Activated naive CD4-positive, alpha-beta T cell treated with anti-CD3 and anti-CD28 coated beads, Interleukin-2, amount 50 U/mL, for 16 hours (primary cell): ENCODE data around the gene TRIP12.
"Not testable (repeated sequence)": the region's sequence is repeated elsewhere in the genome, so short reads cannot be mapped to it uniquely, and the experiment has no call there.

Source experiments
- DNase-seq: peaks from one replicate; pipeline ENCODE4 v3.0.0-alpha.2; 2020

The TRIP12 gene

GRCh38 chr2:229752970-229753729 lies 168.7 kb downstream of the TRIP12 start:
- DNase-seq = no peak

GRCh38 chr2:229749779-229750178 lies 172.0 kb downstream of the TRIP12 start:
- no peak for DNase-seq

GRCh38 chr2:229748950-229749349 lies 172.9 kb downstream of the TRIP12 start:
- no peak for DNase-seq

DNA sequence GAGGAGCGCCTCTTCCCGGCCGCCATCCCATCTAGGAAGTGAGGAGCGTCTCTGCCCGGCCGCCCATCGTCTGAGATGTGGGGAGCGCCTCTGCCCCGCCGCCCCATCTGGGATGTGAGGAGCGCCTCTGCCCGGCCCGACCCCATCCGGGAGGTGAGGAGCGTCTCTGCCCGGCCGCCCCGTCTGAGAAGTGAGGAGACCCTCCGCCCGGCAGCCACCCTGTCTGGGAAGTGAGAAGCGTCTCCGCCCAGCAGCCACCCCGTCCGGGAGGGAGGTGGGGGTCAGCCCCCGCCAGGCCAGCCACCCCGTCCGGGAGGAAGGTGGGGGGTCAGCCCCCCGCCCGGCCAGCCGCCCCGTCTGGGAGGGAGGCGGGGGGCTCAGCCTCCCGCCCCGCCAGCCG lies 179.1 kb downstream of the TRIP12 start:
- DNase-seq = not testable (repeated sequence)

- no peak for DNase-seq
These were observed 181.5 kb downstream of the TRIP12 start for GRCh38 chr2:229740279-229740678.

DNA sequence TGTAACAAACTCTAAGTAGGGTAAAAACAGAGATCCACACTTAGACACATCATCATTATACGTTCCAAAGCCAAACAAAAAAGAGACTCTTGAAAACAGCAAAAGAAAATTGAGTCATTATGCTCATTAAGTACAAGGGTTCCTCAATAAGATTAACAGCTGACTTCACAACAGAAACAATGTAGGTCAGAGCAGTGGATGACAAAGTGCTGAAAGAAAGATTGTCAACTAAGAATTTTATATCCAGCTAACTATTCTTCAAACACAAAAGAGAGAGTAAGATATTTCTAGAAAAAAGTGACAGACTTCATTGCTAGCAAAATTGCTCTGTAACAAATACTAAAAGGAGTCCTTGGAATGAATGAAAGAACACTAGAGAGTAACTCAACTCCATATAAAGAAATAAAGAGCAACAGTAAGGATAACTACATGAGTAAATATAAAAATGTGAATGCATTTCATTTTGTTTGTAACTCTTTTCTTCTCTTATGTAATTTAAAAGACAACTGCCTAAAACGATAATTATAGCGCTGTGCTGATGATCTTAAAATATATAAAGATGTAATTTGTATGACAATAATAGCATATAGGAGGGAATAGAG lies 183.7 kb downstream of the TRIP12 start:
- DNase-seq = no peak

DNA sequence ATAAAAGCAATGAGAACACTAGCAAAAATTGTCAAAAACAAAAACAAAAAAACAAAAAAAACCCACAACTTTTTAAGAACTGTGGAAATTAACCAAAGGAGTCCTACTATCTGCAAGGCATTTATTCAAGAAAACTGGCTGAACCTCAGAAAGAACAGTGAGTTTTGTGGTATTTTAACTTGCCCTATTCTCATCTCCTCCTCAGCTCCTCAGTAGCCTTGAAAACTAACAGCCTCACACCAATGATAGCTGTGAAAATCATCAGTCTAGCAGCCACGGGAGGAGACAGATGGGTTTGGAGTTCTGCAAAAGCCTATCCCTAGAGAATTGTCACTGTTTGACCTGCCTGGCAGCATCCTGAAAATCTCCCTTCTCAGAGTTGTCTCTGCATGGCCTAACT lies 187.4 kb downstream of the TRIP12 start:
- no peak for DNase-seq

- DNase-seq = no peak
These were observed 188.1 kb downstream of the TRIP12 start for GRCh38 chr2:229733611-229734245.

DNA sequence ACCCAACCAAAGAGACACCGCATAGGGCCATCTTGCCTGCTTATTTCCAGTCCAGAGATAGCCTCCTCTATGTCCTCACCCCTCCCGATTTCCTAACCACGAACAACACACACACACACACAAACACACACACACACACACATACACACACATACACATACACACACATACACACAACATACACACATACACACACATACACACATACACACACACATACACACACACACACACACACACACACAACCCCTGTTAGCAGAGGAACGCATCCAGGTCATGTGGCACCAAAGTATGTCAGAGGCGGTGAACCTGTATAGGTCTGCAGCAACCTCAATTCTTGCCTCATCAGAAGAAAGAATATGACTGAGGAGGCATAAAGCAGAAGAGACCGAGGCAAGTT lies 188.9 kb downstream of the TRIP12 start:
- DNase-seq = no peak

GRCh38 chr2:229731916-229732315 lies 189.9 kb downstream of the TRIP12 start:
- no peak for DNase-seq

GRCh38 chr2:229731363-229731762 lies 190.4 kb downstream of the TRIP12 start:
- DNase-seq = no peak

DNA sequence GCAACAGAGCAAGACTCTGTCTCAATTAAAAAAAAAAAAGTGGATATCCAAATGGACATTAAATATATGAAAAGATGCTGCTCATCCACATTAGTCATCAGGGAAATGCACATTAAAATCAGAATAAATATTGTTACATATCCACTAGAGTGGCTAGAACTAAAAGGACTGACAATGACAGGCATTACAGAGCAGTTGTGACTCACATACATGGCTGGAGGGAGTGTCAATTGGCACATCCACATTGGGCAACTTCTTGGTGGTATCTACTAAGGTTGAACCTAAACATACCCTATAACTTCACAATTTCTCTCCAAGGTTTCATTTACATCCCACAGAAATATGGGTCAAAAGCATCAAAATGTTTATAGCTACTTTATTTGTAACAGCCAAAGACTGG lies 193.4 kb downstream of the TRIP12 start:
- DNase-seq = no peak

DNA sequence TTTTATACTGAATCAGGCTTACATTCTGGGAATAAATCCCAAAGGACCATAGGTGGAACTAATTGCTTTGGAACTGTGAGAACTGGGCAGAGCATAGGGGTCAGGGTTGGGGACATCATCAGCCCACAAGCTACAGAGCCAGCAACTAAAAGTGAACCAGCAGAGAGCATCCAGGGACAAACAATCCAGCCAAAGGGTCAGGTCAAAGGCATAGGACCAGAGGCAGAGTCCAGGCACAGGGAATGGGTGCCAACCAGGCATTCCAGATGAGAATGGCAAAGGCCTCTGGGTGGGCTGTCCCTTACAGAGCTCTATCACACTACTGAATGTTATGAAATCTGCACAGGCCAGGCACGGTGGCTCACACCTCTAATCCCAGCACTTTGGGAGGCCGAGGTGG lies 195.2 kb downstream of the TRIP12 start:
- DNase-seq = no peak

- DNase-seq = no peak
These were observed 195.9 kb downstream of the TRIP12 start for GRCh38 chr2:229725716-229726574.

GRCh38 chr2:229723192-229723591 lies 198.6 kb downstream of the TRIP12 start:
- DNase-seq = not testable (repeated sequence)

- DNase-seq = no peak
These were observed 201.7 kb downstream of the TRIP12 start for GRCh38 chr2:229719926-229720647.

GRCh38 chr2:229718057-229718456 lies 203.8 kb downstream of the TRIP12 start:
- no peak for DNase-seq

DNA sequence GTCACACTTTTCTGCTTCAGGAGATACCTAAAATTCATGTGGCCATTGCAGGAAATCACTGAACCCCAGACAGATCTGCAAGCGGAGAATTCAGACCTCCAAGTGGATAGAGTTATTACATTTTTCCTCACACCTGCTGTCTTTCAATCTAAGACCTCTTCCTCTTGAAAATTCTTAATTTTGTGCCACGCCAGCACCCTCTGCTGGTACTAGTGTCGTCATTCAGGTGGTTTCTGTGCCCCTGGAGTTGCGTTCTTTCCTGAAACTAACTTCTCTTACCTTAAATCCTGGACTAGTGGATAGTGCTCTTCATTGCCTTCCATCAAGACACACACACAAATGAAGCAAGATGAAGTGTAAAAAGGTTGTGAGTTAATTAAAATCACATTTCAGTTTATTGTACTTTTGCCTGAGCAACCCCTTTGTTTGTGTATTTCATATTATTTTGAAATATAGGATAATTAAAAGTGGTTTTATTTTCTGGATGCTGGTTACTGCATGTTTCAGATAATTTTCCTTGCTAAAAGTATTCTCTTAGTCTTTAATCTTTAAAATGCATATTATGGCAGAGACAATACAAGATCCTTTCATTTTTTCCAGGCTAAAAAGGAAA lies 205.8 kb downstream of the TRIP12 start:
- DNase-seq = peak; percentile 24

GRCh38 chr2:229714736-229715541 lies 206.9 kb downstream of the TRIP12 start:
- DNase-seq = peak; percentile 33

- peak; percentile 46 for DNase-seq
These were observed 207.6 kb downstream of the TRIP12 start, which contains the start of gene DNER for GRCh38 chr2:229714080-229714735. Gene DNER (minus strand): TSS chr2:229714555. CDS start chr2:229714423, 132 bp downstream.
